Hippocampal formation (tissue), 2 donors: ENCODE measurements around the gene KRTAP4-6.
"Not testable (repeated sequence)": the region's sequence is repeated elsewhere in the genome, so short reads cannot be mapped to it uniquely, and the experiment has no call there.

Source experiments
- DNase-seq, 2 donors: peaks; one replicate each; lab custom pipeline; 2025; lab: John Stamatoyannopoulos, UW

The KRTAP4-6 gene

GRCh38 chr17:41147531-41148204, 7.3 kb upstream of the KRTAP4-6 start:
- no peak for DNase-seq

- no peak for DNase-seq
Observed at GRCh38 chr17:41145261-41145660, 4.9 kb upstream of the KRTAP4-6 start.

- DNase-seq: no peak
Observed at GRCh38 chr17:41144846-41145245, 4.5 kb upstream of the KRTAP4-6 start.

- no peak for DNase-seq
Observed at GRCh38 chr17:41141361-41141760, 1.0 kb upstream of the KRTAP4-6 start.

GRCh38 chr17:41139865-41140264, 479 bp downstream of the KRTAP4-6 start:
- not testable (repeated sequence) for DNase-seq

GRCh38 chr17:41133880-41134735, 6.2 kb downstream of the KRTAP4-6 start:
- no peak for DNase-seq

GRCh38 chr17:41131979-41132378, 8.4 kb downstream of the KRTAP4-6 start:
- no peak for DNase-seq

GRCh38 chr17:41127371-41127770, 13.0 kb downstream of the KRTAP4-6 start:
- no peak for DNase-seq

- DNase-seq: no peak
Observed at GRCh38 chr17:41126412-41126811, 13.9 kb downstream of the KRTAP4-6 start.

GRCh38 chr17:41125064-41125463, 15.3 kb downstream of the KRTAP4-6 start:
- no peak for DNase-seq

GRCh38 chr17:41123991-41124371, 16.4 kb downstream of the KRTAP4-6 start, which contains the start of gene KRTAP4-12:
KRTAP4-12 (minus strand) TSS chr17:41124182; CDS start chr17:41124122, 60 bp downstream.
- not testable (repeated sequence) for DNase-seq

GRCh38 chr17:41123292-41123990, 16.9 kb downstream of the KRTAP4-6 start:
- DNase-seq: not testable (repeated sequence)

- DNase-seq: no peak
Observed at GRCh38 chr17:41121742-41122141, 18.6 kb downstream of the KRTAP4-6 start.

- DNase-seq: not testable (repeated sequence)
Observed at GRCh38 chr17:41119696-41120690, 20.4 kb downstream of the KRTAP4-6 start.

- DNase-seq: no peak
Observed at GRCh38 chr17:41118721-41119120, 21.6 kb downstream of the KRTAP4-6 start.

GRCh38 chr17:41117846-41118386, 22.4 kb downstream of the KRTAP4-6 start, which contains the start of gene KRTAP4-11:
KRTAP4-11 (minus strand) TSS chr17:41118373; CDS start chr17:41118315, 58 bp downstream.
- DNase-seq: not testable (repeated sequence)

GRCh38 chr17:41116297-41116696, 24.0 kb downstream of the KRTAP4-6 start:
- DNase-seq: no peak

GRCh38 chr17:41111151-41111885, 29.0 kb downstream of the KRTAP4-6 start:
- no peak for DNase-seq

- not testable (repeated sequence) for DNase-seq
Observed at GRCh38 chr17:41108728-41109386, 31.5 kb downstream of the KRTAP4-6 start.
